OCI-LY1 (cell line): ENCODE results near the gene IGBP1.

ENCODE experiments used
- H2AFZ ChIP-seq: fragments of 200-600 bp; sonication (generic), shearing (Covaris generic); 2 replicates; pipeline ENCODE4 v1.6.0; 2014; ENCODE audit warnings: antibody characterized with exemption, mild to moderate bottlenecking, low read length
- H3F3A ChIP-seq: fragments of 200-600 bp; sonication (generic), shearing (Covaris generic); 2 replicates; pipeline ENCODE4 v1.6.0; 2014; ENCODE audit warnings: mild to moderate bottlenecking, antibody characterized with exemption, low read length, moderate library complexity; ENCODE audit not compliant: insufficient read depth
- H3K27ac ChIP-seq: fragments of 200-600 bp; sonication (generic); 2 replicates; pipeline ENCODE4 v1.5.1; 2014; ENCODE audit warnings: low read length, mixed run types, mild to moderate bottlenecking, low read depth; ENCODE audit not compliant: poor library complexity, severe bottlenecking
- H3K27me3 ChIP-seq: fragments of 200-600 bp; sonication (generic); 2 replicates; pipeline ENCODE4 v1.6.0; 2014; ENCODE audit warnings: antibody characterized with exemption, mild to moderate bottlenecking, low read length, moderate library complexity; ENCODE audit not compliant: insufficient read depth
- H3K36me3 ChIP-seq: fragments of 200-600 bp; sonication (generic); 2 replicates; pipeline ENCODE4 v1.6.1; 2014; ENCODE audit warnings: mild to moderate bottlenecking, antibody characterized with exemption, low read length, moderate library complexity, mixed read lengths; ENCODE audit not compliant: insufficient read depth
- H3K4me1 ChIP-seq: fragments of 200-600 bp; sonication (generic); 2 replicates; pipeline ENCODE4 v1.5.1; 2014; ENCODE audit warnings: mild to moderate bottlenecking, low read length, moderate library complexity; ENCODE audit not compliant: insufficient read depth, severe bottlenecking
- H3K4me2 ChIP-seq: fragments of 200-600 bp; sonication (generic), shearing (Covaris generic); 2 replicates; pipeline ENCODE4 v1.6.1; 2014; ENCODE audit warnings: low read length
- H3K4me3 ChIP-seq: fragments of 200-600 bp; sonication (generic); 2 replicates; pipeline ENCODE4 v1.5.1; 2014; ENCODE audit warnings: low read length, low read depth, mild to moderate bottlenecking, mixed read lengths; ENCODE audit not compliant: poor library complexity, severe bottlenecking
- H3K79me2 ChIP-seq: fragments of 200-600 bp; shearing (Covaris generic); 2 replicates; pipeline ENCODE4 v1.6.1; 2016; ENCODE audit warnings: mixed run types, low read length, mixed read lengths; ENCODE audit not compliant: insufficient read depth
- H3K9ac ChIP-seq: fragments of 200-600 bp; sonication (generic), shearing (Covaris generic); 2 replicates; pipeline ENCODE4 v1.6.1; 2014; ENCODE audit warnings: mild to moderate bottlenecking, low read length, mixed read lengths
- H3K9me2 ChIP-seq: fragments of 200-600 bp; sonication (generic), shearing (Covaris generic); 2 replicates; pipeline ENCODE4 v1.6.1; 2014; ENCODE audit warnings: low read depth, mild to moderate bottlenecking, low read length, mixed read lengths
- H3K9me3 ChIP-seq: fragments of 200-600 bp; shearing (Covaris generic); 2 replicates; pipeline ENCODE4 v1.6.1; 2014; ENCODE audit warnings: low read length, mixed read lengths
- H4K20me1 ChIP-seq: fragments of 200-600 bp; sonication (generic), shearing (Covaris generic); 2 replicates; pipeline ENCODE4 v1.6.0; 2016; ENCODE audit warnings: mild to moderate bottlenecking, low read length; ENCODE audit not compliant: insufficient read depth
- CTCF ChIP-seq: fragments of 200-600 bp; sonication (generic), shearing (Covaris generic); IDR thresholded peaks from 2 replicates; pipeline ENCODE4 v1.5.1; 2017; ENCODE audit warnings: mild to moderate bottlenecking, antibody characterized with exemption, low read length, moderate library complexity, mixed read lengths
- EZH2 ChIP-seq: fragments of 200-600 bp; sonication (generic), shearing (Covaris generic); IDR thresholded peaks from 2 replicates; pipeline ENCODE4 v1.8.0; 2017; ENCODE audit warnings: borderline replicate concordance, mixed run types, mild to moderate bottlenecking, antibody characterized with exemption, low read length, moderate library complexity, mixed read lengths

The IGBP1 gene

DNA sequence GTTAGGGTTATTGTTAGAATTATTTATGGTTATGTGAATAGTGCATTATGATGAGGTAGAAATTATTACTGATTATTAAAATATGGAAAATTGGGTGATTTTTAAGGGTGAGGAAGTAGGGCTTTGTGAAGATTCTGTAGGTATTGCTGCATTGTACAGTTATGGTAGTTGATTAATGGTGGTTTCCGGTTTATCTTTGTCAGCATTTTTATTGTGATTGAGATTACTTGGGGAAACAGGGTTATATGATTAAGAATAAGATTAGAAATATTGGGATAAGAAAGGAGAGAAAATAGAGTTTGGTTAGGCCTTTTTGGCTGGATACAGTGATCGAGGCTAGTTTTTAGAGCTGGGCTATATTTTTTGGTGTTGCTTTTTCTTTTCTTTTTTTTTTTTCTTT, 8.6 kb upstream of the IGBP1 start:
- Histone ChIP-seq H3K36me3 (no peaks in the 10 kb centered on the region), H4K20me1 (no peaks in the 10 kb centered on the region), H3K4me1 (no peaks in the 10 kb centered on the region), H3K79me2 (no peaks in the 10 kb centered on the region), H3K9me3 (no peaks in the 10 kb centered on the region), H3K9me2 (no peaks in the 10 kb centered on the region), H3K9ac (no peak overlapping the region), H2AFZ (no peak overlapping the region), H3K27me3 (no peaks in the 10 kb centered on the region), H3K4me3 (no peak overlapping the region), H3K27ac (no peak overlapping the region), H3F3A (no peaks in the 10 kb centered on the region), H3K4me2 (no peak overlapping the region)
- no peak for TF ChIP-seq EZH2
- no peak for TF ChIP-seq CTCF

- Histone ChIP-seq H3K9me2 (no peaks in the 10 kb centered on the region), H3K9me3 (no peaks in the 10 kb centered on the region), H3K9ac (no peak overlapping the region), H4K20me1 (no peaks in the 10 kb centered on the region), H3K4me3 (no peak overlapping the region), H3K4me1 (peaks cover 10% of the 10 kb centered on the region), H3K27ac (no peak overlapping the region), H3F3A (no peaks in the 10 kb centered on the region), H2AFZ (no peak overlapping the region), H3K4me2 (no peak overlapping the region), H3K27me3 (no peaks in the 10 kb centered on the region), H3K79me2 (no peaks in the 10 kb centered on the region), H3K36me3 (no peaks in the 10 kb centered on the region)
- TF ChIP-seq EZH2 (no peak), CTCF (no peak)
Observed at GRCh38 chrX:70128071-70128470, 5.2 kb upstream of the IGBP1 start.

DNA sequence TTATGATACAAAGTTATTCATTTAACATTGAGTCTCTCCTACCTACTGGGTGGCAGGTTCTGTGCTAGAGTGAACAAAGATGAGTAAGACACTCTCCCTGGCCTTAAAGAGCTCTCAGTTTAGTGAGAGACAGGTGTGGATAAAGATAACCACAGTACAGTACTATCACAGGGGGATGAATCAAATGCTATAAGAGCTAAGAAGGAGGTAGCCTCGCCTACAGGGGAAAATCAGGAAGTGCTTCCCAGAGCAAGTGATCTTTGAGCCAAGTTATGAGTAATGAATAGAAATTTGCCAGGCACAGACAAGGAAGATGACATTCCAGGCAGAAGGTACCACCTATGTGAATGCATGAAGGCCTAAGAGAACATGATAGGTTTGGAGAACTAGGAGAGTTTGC, 3.4 kb upstream of the IGBP1 start:
- Histone ChIP-seq H3K4me2 (no peak overlapping the region), H3K4me1 (peaks cover 16% of the 10 kb centered on the region), H3K27ac (no peak overlapping the region), H3K27me3 (no peaks in the 10 kb centered on the region), H4K20me1 (no peaks in the 10 kb centered on the region), H3F3A (no peaks in the 10 kb centered on the region), H3K9ac (no peak overlapping the region), H3K79me2 (peaks cover 4% of the 10 kb centered on the region; the same call in 1 of the 2 replicates), H3K4me3 (no peak overlapping the region), H2AFZ (no peak overlapping the region), H3K36me3 (peaks cover 1% of the 10 kb centered on the region; the same call in 1 of the 2 replicates), H3K9me2 (no peaks in the 10 kb centered on the region), H3K9me3 (no peaks in the 10 kb centered on the region)
- TF ChIP-seq EZH2 (no peak), CTCF (no peak)
